ENCODE measurements around the gene ANXA5. TPM values are rescaled to one million over a fixed set of nuclear protein-coding genes. Genes with fewer than 3 reads are reported as not detected.

Gene ANXA5
- total RNA-seq, 1 experiment from 2014 or later = 230 TPM

- Histone ChIP-seq H3F3A (ENCODE audit: insufficient read depth, low read depth) (no peaks in the 10 kb centered on the region), H3K27me3 (ENCODE audit: insufficient read depth, low read depth) (no peaks in the 10 kb centered on the region), H3K36me3 (ENCODE audit: low read depth) (no peaks in the 10 kb centered on the region), H3K9me3 (ENCODE audit: insufficient read depth, low read depth) (no peaks in the 10 kb centered on the region), H2AFZ (no peak overlapping the region), H3K79me2 (ENCODE audit: low read depth) (no peaks in the 10 kb centered on the region), H3K9me2 (ENCODE audit: insufficient read depth) (no peaks in the 10 kb centered on the region; the same call in 1 of the 2 replicates), H3K4me3 (no peak overlapping the region), H3K27ac (no peak overlapping the region), H3K4me1 (replicated peaks; ENCODE audit: insufficient read depth) (no peaks in the 10 kb centered on the region), H4K20me1 (ENCODE audit: insufficient read depth) (no peaks in the 10 kb centered on the region), H3K4me2 (no peak overlapping the region)
- ChIA-PET CTCF (no interaction called here), POLR2A (ENCODE audit: unreplicated experiment) (interaction anchor here (0.8 kb wide), 1 partner anchor 143 kb away, joined by 5 read pairs; no protein-coding TSS in a partner anchor)
- intact Hi-C loops (cut with micrococcal nuclease; ENCODE audit: unreplicated experiment) = loop anchor here (5.0 kb wide), 3 partner anchors 192 to 1497 kb away; no protein-coding TSS in a partner anchor
- no peak for DNase-seq
- TF ChIP-seq CTCF (conservative IDR thresholded peaks at IDR 0.05) (no peak), EZH2 (IDR thresholded peaks at IDR 0.05; ENCODE audit: low read depth) (no peak)
- BruUV-seq (replicated peaks) = no TSS peak
Measured at GRCh38 chr4:121654738-121655137, 42.0 kb downstream of the ANXA5 start.

GRCh38 chr4:121653986-121654385, 42.8 kb downstream of the ANXA5 start:
- H3K4me2 ChIP-seq = no peak overlapping the region
- H3K9me2 ChIP-seq (ENCODE audit: insufficient read depth) = no peaks in the 10 kb centered on the region; the same call in 1 of the 2 replicates
- ChIA-PET POLR2A (ENCODE audit: unreplicated experiment) (no interaction called here), CTCF (interaction anchor here (0.6 kb wide), 1 partner anchor 178 kb away, joined by 3 read pairs; no protein-coding TSS in a partner anchor)
- H3K27ac ChIP-seq = no peak overlapping the region
- DNase-seq = no peak
- no TSS peak for BruUV-seq (replicated peaks)
- H3K79me2 ChIP-seq (ENCODE audit: low read depth) = no peaks in the 10 kb centered on the region
- no peaks in the 10 kb centered on the region for H3K9me3 ChIP-seq (ENCODE audit: insufficient read depth, low read depth)
- no peaks in the 10 kb centered on the region for H3K36me3 ChIP-seq (ENCODE audit: low read depth)
- no peaks in the 10 kb centered on the region for H3F3A ChIP-seq (ENCODE audit: insufficient read depth, low read depth)
- intact Hi-C loops (cut with micrococcal nuclease; ENCODE audit: unreplicated experiment) = no loop called here
- no peaks in the 10 kb centered on the region for H4K20me1 ChIP-seq (ENCODE audit: insufficient read depth)
- TF ChIP-seq CTCF (conservative IDR thresholded peaks at IDR 0.05) (no peak), EZH2 (IDR thresholded peaks at IDR 0.05; ENCODE audit: low read depth) (no peak)
- H2AFZ ChIP-seq = no peak overlapping the region
- no peaks in the 10 kb centered on the region for H3K27me3 ChIP-seq (ENCODE audit: insufficient read depth, low read depth)
- no peak overlapping the region for H3K4me3 ChIP-seq
- no peaks in the 10 kb centered on the region for H3K4me1 ChIP-seq (replicated peaks; ENCODE audit: insufficient read depth)

GRCh38 chr4:121653214-121653613, 43.6 kb downstream of the ANXA5 start:
- intact Hi-C loops (cut with micrococcal nuclease; ENCODE audit: unreplicated experiment) = no loop called here
- H3K4me2 ChIP-seq = no peak overlapping the region
- no peak overlapping the region for H3K4me3 ChIP-seq
- H2AFZ ChIP-seq = no peak overlapping the region
- no peaks in the 10 kb centered on the region for H3K36me3 ChIP-seq (ENCODE audit: low read depth)
- CTCF ChIA-PET = no interaction called here
- TF ChIP-seq CTCF (conservative IDR thresholded peaks at IDR 0.05) (no peak), EZH2 (IDR thresholded peaks at IDR 0.05; ENCODE audit: low read depth) (no peak)
- H3K27me3 ChIP-seq (ENCODE audit: insufficient read depth, low read depth) = no peaks in the 10 kb centered on the region
- no peaks in the 10 kb centered on the region for H4K20me1 ChIP-seq (ENCODE audit: insufficient read depth)
- no peaks in the 10 kb centered on the region for H3F3A ChIP-seq (ENCODE audit: insufficient read depth, low read depth)
- no peaks in the 10 kb centered on the region for H3K4me1 ChIP-seq (replicated peaks; ENCODE audit: insufficient read depth)
- POLR2A ChIA-PET (ENCODE audit: unreplicated experiment) = interaction anchor here (0.6 kb wide), 1 partner anchor 266 kb away, joined by 3 read pairs; no protein-coding TSS in a partner anchor
- no TSS peak for BruUV-seq (replicated peaks)
- H3K79me2 ChIP-seq (ENCODE audit: low read depth) = no peaks in the 10 kb centered on the region
- H3K9me3 ChIP-seq (ENCODE audit: insufficient read depth, low read depth) = no peaks in the 10 kb centered on the region
- DNase-seq = no peak
- no peak overlapping the region for H3K27ac ChIP-seq
- H3K9me2 ChIP-seq (ENCODE audit: insufficient read depth) = no peaks in the 10 kb centered on the region; the same call in 1 of the 2 replicates

Measured in PC-9 (cell line).